ENCODE data around the gene ZNF639.
A peak's percentile ranks its signal among the peaks of the same experiment; 100 is the strongest.
"Not testable (repeated sequence)": the region's sequence is repeated elsewhere in the genome, so short reads cannot be mapped to it uniquely, and the experiment has no call there.

ZNF639 gene, protein sequence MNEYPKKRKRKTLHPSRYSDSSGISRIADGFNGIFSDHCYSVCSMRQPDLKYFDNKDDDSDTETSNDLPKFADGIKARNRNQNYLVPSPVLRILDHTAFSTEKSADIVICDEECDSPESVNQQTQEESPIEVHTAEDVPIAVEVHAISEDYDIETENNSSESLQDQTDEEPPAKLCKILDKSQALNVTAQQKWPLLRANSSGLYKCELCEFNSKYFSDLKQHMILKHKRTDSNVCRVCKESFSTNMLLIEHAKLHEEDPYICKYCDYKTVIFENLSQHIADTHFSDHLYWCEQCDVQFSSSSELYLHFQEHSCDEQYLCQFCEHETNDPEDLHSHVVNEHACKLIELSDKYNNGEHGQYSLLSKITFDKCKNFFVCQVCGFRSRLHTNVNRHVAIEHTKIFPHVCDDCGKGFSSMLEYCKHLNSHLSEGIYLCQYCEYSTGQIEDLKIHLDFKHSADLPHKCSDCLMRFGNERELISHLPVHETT

DNA sequence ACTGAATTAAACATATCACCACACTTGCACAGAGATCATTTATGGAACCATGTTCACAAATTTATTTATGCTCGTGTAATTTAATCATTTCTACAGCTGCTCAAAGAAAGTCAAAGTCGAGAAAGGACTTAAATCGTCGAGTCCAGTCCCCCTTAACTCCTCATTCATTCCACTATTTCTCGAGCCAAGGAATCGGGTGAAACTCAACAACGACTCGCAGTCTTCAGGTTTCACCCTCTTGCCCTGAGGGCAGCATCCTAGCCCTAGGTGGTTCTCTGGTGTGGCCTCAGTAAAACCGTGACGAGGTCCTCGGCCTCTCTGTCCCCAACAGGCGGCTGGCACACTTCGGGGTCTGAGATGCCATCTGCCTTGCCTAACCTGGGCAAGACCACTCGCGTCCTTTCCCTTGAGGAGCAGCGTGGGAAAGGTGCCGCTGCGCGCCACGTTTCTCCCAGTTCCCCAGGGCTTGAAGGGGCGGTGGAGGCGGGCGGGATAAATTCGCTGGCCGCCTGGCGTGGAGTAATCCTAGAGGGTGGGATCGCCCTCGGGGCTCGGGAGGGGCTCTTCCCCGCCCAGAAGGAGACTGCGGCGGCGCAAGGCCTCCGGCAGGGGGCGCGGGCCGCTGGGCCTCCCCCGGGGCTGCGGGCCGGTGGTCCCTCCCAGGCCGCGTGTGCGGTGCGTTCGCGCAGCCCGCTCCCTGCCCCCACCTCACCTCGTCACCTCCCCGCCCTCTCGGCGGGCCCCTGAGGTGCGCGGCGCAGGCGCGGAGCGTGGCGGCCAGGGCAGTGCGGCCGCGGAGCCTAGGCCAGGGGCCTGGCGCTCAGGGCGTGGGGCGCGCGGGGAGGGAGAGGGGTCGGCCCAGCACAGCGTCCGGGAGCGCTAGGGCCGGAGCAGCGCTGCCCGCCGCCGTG lies at the start of gene ZNF639:
ZNF639 (plus strand) TSS at position 746 of the 911 bp plus-strand sequence. CDS start 5,263 bp downstream, outside the sequence.
- DNase-seq = peak; percentile 68 to 81

DNA sequence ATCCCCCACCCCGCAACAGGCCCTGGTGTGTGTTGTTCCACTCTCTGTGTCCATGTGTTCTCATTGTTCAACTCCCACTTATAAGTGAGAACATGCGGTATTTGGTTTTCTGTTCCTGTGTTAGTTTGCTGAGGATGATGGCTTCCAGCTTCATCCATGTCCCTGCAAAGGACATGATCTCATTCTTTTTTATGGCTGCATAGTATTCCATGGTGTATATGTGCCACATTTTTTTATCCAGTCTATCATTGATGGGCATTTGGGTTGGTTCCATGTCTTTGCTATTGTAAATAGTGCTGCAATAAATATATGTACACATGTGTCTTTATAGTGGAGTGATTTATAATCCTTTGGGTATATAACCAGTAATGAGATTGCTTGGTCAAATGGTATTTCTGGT lies 48.4 kb upstream of the ZNF639 start:
- DNase-seq = not testable (repeated sequence)

DNA sequence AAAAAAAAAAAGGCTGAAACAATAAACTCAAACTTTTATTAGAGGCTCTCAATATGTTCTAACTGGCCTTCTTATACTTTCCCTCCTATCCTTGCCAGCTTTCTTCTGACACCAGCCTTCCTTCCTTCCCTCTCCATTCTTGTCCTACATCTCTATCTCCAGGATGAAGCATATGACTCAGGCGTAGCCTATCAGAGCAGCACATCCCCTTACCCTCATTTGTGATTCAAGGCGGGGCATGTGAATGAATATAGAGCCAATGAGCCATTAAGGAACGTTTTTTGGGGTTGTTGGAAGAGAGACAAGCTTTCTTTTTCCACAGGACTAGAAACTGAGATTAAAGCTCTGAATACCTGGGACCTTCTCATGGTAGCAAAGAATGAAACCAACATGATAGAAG lies 46.8 kb upstream of the ZNF639 start:
- DNase-seq = no peak

DNA sequence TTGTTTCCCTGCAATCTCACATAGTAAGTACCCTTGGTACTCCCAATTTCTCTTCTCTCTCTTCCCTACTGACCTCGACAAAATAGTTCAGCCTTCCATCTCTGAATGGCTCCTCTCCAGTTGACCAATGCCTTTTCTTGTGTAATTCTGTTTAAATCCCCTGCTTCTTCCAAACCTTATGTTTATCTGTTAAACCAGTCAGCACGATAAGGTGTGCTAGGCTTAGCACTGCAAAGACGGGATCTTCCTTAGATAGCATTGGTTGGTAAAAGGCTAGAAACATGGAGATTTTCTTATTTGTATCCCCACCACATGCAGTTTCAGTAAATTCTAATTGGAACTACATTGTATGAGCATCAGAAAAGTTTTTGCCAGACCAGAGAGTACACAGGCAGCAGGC lies 46.1 kb upstream of the ZNF639 start:
- DNase-seq = no peak

DNA sequence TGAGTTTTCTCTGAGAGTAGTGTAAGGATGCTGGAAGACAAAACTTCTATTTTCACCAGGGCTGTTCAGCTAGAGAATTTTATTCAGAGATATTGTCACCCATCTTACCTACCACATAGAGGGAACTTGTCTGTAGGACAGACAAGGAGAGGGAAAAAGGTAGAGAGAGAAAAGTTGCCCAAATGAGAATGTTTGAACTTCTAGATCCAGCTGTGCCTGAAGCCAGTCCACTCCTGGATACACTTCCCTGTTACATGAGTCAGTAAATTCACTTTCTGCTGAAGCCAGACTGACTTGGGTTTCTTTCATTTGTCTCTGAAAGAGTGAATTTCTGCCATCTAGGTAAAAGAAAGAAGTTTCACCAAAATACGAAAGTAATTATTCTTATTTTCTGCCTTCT lies 44.7 kb upstream of the ZNF639 start:
- no peak for DNase-seq

DNA sequence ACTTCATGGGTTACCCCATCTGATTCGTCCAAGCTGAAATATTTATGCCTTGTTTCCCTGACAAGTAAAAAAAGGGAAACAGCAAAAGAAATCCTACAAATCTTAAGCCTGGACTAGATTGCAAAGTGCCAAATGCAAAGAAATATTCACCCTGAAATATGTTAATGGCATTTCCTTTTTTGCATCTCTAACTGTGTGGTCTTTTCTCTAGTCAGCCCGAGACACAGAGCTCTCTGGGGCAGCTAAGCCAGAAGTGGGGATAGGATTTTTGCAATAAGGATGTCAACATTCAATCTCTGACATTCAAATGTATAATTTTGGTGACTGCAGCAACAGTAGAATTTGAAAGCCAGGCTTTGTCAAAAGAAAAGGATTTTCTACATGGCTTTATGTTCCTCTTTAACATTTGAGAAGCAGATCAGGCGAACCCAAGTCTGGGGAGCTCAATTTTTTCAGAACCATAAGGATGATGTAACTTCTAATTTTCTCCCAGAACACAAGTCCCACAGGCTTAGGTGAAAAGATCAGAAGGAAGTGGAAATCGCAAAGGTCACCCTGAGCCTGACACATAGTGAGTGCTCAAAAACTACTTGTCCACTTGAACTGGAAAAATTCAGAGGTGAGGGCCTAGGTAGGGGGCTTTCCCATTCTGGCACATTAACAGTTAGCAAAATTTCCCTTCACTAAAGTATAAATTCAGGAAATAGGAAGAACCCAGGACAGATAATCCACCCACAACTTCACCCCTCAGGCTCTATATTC lies 43.7 kb upstream of the ZNF639 start:
- no peak for DNase-seq

DNA sequence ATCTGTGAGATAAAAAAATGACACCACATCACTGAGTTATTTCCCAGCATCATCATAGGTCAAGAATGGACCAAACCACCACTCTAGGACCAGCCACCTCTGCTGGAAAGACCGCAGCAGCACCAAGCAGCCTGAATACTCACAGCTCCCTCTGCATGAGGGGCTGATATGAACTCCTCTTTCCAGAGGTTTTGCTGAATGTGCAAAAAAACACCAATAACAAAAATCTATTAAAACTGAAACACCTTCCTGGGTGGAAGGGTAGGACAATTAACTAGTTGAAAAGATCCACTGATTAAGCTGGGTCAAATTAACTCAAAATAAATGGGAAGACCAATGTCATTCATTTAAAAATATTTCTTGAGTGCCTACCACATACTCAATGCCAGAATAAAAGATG lies 43.0 kb upstream of the ZNF639 start:
- DNase-seq = no peak

DNA sequence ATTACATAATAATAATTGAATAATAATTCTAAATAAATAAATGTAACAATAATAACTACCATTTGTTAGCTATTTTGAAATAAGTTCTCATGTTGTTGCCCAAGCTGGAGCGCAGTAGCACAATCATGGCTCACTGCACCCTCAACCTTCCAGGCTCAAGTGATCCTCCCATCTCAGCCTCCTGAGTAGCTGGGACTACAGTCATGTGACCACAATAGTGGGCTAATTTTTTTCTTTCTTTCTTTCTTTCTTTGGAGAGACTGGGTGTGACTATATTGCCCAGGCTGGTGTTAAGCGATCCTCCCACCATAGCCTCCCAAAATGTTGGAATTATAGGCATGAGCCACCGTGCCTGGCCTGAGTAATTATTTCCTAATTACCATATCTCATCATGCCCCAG lies 41.0 kb upstream of the ZNF639 start:
- no peak for DNase-seq

DNA sequence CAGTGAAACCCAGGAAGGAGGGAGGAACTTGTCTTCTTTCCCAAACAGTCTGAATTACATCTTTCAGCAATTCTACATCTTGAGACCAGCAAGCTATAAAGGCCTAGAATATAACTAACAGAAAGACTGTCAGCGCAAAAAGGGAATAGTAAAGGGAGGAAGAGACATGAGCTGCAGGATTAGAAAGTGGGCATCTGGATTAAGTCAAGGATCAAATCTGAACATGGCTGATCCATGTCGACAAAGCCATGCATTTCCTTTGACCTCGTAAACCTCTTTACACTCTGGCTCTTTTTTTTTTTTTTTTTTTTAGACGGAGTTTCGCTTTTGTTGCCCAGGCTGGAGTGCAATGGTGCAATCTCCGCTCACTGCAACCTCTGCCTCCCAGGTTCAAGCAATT lies 36.5 kb upstream of the ZNF639 start:
- no peak for DNase-seq

DNA sequence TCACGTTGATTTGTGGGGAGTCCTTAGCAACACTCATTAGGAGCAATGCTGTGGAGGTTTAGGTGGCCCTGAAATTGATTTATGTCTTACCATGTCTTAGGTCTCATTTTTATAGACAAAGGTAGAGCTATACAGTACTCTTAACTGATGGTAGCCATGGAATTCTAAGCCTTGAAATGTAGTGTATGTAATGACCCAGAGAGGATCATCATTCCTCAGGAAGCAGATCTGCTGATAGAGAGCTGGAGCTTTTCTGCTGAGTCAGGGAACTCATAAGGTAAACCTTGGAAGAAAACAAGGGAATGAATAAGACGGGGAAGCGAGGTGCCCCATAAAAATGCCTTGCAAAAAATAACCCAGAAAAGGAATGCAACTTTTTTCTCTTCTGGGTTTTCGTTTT lies 34.0 kb upstream of the ZNF639 start:
- no peak for DNase-seq

DNA sequence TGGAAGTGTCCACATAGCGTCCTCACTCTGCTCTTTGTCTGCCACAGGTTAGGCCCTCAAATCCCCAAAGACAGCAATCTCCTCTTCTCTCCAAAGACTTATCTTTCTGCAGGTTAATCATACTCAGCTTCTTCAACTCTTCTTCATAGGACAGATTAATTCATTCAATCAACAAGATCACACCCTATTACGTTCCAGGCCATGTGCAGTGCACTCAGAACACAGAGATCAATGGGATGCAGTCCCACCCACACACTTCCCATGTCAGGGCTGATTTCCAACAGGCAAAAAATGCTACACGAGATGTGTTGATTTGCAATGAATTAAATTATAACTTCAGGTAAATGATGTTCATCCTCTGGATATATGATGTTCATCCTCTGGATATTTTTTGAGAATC lies 33.5 kb upstream of the ZNF639 start:
- no peak for DNase-seq

DNA sequence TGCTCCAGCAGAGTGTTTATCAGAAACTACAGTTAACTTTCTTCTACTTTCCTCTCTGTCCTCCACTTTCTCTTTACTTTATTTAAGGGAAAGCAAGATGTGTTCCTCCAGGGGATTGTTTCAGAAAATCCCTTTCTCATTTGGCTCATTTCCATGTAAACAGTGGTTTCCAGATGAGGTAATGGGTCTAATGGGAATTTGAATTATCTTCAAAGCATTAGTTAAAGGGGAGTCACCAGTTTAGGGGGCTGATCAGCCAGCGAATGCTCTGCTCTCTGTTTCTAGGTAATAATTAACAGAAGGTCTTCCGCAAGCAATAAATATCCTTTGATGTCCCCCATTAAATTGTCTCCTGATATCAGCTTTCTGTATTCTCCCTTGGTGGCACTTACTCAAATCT lies 30.4 kb upstream of the ZNF639 start:
- no peak for DNase-seq

DNA sequence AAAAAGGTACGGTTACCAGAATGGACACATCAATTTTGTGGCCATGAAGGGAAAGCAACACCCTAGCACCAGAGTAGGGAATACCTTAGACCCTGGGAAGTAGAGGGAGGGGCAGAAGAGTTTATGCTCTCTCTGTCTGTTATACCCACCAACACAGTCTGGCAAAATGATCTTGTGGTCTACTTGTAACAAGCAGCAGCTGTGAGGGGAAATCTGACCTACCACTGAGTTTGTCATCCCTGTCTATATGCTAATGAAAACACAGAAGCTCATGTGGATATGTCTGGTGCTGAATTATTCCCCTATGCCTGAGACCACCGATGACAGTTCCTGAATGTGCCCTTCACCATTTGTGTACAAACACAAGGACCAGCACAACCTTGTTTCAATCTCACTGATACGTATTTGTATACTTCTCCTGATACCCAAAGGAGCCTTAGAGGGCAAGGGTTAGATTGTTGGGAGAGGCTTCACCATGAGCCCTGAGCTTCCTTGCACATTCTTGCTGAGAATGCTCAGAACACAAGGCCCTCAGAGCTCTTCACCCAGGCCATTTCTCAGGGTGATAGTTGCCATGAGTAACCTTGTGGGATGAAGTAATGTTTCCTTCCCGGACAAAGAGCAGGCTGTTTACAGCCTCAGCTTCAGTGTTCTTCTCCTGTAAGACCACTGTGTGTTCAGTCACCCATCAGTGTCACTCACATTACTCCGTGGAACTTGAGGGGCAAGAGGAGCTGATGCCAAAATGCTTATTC lies 24.7 kb upstream of the ZNF639 start:
- no peak for DNase-seq

DNA sequence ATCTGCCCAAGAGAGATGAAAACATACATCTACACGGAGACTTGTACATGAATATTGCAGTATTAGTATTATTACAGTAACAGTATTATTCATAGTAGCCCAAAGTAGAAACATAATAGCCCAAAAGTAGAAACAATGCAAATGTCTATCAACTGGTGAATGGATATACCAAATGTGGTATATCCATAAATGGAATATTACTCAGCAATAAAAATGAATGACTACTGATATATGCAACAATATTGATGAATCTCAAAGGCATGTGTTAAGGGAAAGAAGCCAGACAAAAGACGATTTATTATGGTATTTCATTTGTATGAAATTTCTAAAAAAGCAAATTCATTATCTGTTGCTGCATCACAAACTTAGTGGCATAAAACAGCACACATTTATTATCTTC lies 23.5 kb upstream of the ZNF639 start:
- no peak for DNase-seq

DNA sequence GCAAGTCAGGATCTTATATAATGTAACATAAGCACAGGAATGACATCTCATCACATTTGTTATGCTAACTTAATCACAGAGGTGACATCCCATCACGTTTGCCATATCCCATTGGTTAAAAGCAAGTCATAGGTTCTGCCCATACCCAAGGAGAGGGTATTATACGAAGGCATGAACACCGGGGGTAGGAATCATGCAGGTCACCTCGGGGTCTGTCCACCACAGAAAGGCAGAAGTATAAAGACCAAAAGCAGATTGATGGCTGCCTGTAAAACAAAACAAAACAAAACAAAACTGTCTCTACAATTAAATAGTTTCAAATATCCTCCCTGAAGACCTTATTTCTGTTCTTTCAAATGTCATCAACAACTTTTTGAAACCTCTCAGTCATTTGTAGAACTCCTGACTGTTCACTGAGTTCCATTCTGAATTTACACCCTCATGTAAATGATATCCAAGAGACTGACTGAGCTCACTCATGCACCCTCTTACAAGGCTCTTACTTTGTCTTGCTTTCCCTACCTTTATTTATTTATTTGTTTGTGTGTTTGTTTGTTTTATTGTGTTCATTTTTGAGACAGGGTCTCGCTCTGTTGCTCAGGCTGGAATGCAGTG lies 22.7 kb upstream of the ZNF639 start:
- no peak for DNase-seq

DNA sequence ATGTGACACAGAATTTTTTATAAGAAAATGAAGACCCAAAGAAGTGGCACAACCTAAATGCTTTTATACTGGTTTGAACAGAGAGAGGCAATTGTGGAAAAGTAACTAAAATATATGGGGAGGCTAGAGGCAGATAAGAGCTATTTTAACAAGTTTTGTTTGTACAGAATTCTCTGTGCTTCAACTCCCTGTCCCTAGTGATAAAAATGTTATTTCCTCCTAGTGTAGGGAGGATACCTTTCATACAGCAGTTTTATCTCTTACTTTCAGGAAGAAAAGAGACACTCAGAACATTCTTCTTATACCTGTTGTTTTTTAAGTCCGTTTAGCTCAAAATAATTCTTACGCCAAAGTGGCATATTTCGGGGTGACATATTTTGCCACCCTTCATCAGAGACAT lies 21.2 kb upstream of the ZNF639 start:
- DNase-seq = no peak

DNA sequence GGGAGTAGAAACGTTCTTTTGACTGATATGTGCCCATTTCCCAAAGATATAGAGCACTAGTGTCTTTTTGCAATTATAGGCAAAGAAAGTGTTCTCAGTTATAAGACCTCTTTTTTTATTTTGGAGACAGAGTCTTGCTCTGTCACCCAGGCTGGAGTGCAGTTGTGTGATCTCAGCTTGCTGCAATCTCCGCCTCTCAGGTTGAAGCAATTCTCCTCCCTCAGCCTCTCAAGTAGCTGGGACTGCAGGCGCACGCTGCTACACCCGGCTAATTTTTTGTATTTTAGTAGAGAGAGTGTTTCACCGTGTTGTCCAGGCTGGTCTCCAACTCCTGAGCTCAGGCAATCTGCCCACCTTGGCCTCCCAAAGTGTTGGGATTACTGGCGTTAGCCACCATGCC lies 20.7 kb upstream of the ZNF639 start:
- DNase-seq = no peak

DNA sequence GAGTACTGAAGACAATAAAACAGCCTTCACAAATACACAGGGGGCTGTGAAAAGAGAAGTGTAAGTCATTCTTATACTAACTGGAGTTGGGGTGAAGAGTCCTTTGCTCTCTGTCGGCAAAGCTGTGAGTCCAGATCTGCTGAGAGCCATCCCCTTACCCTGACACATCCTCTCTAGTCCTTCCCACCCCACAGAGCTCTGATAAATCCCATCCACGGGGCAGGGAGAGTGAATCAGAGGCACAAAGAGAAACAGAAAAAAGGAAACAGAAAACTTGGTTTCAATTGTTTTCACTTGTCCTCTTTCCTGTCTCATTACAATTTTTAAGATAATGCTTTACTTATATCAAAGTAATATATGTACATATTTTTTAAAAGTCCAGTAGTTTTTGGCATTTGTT lies 18.2 kb upstream of the ZNF639 start:
- DNase-seq = no peak

DNA sequence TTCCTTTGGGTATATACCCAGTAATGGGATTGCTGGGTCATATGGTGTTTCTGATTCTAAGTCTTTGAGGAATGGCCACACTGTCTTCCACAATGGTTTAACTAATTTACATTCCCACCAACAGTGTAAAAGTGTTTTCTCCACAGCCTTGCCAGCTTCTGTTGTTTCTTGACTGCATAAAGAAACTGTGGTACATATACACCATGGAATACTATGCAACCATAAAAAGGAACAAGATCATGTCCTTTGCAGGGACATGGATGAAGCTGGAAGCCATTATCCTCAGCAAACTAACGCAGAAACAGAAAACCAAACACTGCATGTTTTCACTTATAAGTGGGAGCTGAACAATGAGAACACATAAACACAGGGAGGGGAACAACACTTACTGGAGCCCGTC lies 15.5 kb upstream of the ZNF639 start:
- not testable (repeated sequence) for DNase-seq

DNA sequence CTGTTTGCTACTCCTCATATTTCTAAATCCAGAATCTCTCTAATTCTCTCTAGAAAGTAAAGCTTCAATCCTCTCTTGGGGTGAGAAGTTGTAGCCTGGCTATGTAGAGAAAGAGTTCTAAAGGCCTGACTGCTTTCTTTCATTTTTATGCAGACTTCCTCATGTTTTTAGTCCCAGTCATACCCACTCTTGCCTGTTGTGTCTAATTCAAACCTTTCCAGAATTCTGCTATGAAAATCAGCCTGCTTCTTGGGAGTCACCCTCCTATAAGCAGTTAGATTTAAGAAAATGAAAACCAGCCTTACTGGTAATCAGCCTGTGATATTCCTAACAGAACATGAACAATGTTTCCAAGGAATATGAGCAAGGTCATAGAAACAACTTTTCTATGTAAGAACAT lies 14.8 kb upstream of the ZNF639 start:
- no peak for DNase-seq

DNA sequence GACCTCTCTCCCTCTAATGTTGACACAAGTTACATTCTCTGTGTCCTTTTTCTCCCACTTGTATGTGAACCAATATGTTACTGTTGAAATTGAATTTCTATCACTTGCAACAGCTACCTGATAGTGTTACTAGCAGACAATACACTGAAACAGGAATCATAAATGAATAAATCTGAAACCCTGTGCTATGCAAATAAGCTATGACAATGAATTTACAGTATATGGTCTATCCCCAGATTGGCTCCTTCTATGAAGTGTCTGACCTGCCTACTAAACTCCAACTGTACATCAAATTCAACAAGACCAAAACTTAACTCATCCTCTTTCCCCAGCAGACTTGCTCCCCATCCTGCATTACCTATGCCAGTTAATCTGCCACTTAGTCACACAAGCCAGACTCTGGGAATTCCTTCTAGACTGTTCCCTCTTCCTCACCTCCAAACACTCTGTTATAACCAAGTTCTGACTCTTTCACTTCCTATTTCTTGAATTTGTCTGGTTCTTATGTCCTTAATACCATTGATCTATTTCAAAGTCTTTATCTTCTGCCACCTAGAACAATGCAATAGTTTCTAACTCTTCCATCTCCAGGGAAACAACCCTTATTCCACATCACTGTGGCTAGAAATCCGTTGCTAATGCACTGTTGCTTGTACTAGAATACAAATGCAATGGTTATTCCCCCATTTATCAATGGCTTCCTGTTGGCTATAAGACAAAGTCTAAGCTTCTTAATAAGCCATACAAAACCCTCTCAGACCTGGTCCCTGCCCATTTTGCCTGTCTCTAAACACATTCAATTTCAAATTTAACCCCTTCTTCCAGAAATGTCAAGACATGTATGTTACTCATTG lies 13.4 kb upstream of the ZNF639 start:
- no peak for DNase-seq
